ENCODE measurements around the gene SPESP1.
"Not testable (repeated sequence)": the region's sequence is repeated elsewhere in the genome, so short reads cannot be mapped to it uniquely, and the experiment has no call there.

Gene SPESP1

DNA sequence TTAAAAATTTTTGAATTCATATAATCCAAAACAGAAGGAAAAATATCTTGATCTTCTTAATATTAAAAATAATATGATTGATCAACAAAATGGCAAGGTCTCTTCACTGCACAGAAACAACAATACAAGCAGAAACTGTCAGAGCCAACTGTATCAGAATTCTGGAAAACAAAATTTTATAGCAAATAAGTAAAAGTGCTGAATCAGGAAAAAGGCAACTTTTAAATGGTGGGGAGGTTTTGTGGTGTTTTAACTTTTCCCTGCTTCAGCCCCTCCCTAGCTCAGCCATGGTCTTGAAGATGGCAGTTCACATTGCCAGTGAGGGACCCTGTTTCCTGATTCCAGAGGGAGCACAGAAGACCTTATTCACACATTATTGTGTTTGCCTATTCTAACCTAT, 37.6 kb downstream of the SPESP1 start:
- H3K4me3 ChIP-seq (ENCODE audit: low read depth, low read length), result no peak overlapping the region
- TF ChIP-seq, protein P1, sequence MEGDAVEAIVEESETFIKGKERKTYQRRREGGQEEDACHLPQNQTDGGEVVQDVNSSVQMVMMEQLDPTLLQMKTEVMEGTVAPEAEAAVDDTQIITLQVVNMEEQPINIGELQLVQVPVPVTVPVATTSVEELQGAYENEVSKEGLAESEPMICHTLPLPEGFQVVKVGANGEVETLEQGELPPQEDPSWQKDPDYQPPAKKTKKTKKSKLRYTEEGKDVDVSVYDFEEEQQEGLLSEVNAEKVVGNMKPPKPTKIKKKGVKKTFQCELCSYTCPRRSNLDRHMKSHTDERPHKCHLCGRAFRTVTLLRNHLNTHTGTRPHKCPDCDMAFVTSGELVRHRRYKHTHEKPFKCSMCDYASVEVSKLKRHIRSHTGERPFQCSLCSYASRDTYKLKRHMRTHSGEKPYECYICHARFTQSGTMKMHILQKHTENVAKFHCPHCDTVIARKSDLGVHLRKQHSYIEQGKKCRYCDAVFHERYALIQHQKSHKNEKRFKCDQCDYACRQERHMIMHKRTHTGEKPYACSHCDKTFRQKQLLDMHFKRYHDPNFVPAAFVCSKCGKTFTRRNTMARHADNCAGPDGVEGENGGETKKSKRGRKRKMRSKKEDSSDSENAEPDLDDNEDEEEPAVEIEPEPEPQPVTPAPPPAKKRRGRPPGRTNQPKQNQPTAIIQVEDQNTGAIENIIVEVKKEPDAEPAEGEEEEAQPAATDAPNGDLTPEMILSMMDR (IDR thresholded peaks at IDR 0.05; ENCODE audit: insufficient read depth, low read length, missing control alignments), result no peak
- ChIA-PET POLR2A (no interaction called here), CTCF (no interaction called here)
- DNase-seq (ENCODE audit: low read depth, low spot score), result no peak

DNA sequence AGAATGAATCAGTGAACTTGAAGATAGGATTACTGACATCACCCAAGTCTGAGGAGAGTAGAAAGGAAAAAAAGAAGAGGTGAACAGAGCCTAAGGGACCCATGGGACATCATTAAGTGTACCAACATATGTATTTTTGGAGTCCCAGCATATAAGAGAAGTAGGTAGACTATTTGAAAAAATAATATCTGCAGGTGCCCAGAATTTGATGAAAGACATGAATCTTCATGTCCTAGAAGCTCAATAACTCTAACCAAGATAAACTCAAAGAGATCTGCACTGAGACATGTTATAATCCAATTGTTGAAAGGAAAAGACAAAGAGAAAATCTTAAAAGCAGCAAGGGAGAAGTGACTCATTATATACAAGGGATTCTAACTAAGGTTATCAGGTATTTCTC, 39.0 kb downstream of the SPESP1 start:
- H3K4me3 ChIP-seq (ENCODE audit: low read depth, low read length), result no peak overlapping the region
- TF ChIP-seq, protein P1 (IDR thresholded peaks at IDR 0.05; ENCODE audit: insufficient read depth, low read length, missing control alignments), result no peak
- no peak for DNase-seq (ENCODE audit: low read depth, low spot score)
- POLR2A ChIA-PET, result no interaction called here
- CTCF ChIA-PET, result interaction anchor here (1.4 kb wide), 1 partner anchor 9 kb away, joined by 3 read pairs; no protein-coding TSS in a partner anchor

DNA sequence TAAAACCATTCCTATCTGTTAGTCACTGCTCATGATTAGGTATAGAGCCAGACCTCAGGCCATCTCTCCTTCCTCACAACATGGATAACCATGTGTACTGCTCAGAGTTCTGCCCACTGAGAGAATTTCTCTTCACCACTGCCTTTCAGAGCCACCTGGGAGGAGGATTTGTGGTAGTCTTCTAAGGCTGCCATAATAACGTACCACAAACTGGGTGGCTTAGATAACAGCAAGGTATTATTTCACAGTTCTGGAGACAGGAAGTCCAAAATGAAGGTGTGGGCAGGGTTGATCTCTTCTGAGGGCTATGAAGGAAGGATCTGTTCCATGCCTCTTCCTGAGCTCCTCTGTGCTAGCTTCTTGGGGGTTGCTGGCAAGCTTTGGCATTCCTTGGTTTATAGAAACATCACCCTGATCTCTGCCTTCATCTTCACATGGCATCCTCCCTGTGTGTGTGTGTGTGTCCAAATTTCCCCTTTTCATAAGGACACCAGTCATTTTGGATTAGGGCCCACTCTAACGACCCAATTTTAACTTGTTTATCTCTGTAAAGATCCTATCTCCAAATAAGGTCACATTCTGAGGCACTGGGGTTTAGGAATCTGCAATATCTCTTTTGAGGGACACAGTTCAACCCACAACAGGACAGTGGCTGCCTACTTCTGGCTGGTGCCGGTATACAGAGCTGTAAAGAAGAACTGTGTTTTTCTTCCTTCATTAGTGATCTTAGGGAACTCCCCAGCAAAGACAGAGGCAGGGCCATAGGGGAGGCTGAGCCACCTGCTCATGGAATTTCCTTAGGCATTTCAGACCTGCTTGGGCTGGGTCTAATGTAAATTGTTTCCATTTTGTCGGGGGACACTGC, 42.1 kb downstream of the SPESP1 start:
- TF ChIP-seq, protein P1 (IDR thresholded peaks at IDR 0.05; ENCODE audit: insufficient read depth, low read length, missing control alignments), result no peak
- no peak overlapping the region for H3K4me3 ChIP-seq (ENCODE audit: low read depth, low read length)
- no peak for DNase-seq (ENCODE audit: low read depth, low spot score)
- CTCF ChIA-PET, result no interaction called here
- POLR2A ChIA-PET, result no interaction called here

DNA sequence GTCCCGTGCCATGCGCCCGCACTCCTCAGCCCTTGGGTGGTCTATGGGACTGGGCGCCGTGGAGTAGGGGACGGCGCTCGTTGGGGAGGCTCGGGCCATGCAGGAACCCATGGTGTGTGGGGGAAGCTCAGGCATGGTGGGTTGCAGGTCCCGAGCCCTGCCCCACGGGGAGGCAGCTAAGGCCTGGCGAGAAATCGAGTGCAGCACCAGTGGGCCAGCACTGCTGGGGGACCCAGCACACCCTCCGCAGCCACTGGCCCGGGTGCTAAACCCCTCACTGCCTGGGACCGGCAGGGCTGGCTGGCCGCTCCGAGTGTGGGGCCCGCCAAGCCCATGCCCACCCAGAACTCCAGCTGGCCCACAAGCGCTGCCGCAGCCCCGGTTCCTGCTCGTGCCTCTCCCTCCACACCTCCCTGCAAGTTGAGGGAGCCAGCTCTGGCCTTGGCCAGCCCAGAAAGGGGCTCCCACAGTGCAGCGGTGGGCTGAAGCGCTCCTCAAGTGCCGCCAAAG, 45.4 kb downstream of the SPESP1 start:
- H3K4me3 ChIP-seq (ENCODE audit: low read depth, low read length); POLR2A ChIA-PET; CTCF ChIA-PET; DNase-seq (ENCODE audit: low read depth, low spot score): not testable (repeated sequence)

DNA sequence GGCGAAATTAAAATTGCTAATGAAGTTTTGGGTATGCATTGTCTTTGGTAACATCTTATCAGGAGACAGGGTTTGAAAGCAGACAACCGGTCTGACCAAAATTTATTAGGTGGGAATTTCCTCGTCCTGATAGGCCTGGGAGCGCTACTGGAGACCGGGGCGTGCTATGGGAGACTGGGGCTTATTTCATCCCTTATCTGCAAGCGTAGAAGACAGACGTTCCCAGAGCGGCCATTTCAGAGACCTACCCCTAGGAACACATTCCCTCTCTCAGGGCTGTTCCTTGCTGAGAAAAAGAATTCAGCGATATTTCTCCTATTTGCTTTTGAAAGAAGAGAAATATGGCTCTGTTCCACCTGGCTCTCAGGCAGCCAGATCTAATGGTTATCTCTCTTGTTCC, 47.1 kb downstream of the SPESP1 start:
- H3K4me3 ChIP-seq (ENCODE audit: low read depth, low read length); CTCF ChIA-PET; POLR2A ChIA-PET; DNase-seq (ENCODE audit: low read depth, low spot score): not testable (repeated sequence)

DNA sequence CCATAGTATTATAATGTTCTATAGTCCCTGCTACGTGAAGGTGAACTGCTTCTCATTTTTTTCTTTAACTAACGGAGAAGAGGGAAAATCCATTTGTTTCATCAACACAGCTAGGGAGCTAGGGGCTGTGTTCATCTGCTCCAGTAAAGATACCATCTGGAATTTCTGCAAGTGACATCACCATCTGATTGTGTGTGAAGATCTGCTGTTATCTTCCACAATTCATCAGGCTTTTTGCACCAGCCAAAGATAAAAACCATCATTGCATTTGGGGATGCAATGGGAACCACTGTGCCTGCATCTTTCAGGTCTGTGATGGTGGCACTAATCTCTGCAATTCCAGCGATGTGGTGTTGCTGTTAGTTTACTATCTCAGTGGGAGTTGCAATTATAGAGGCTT, 48.7 kb downstream of the SPESP1 start:
- ChIA-PET POLR2A (no interaction called here), CTCF (no interaction called here)
- H3K4me3 ChIP-seq (ENCODE audit: low read depth, low read length), result no peak overlapping the region
- TF ChIP-seq, protein P1 (IDR thresholded peaks at IDR 0.05; ENCODE audit: insufficient read depth, low read length, missing control alignments), result no peak
- DNase-seq (ENCODE audit: low read depth, low spot score), result no peak

DNA sequence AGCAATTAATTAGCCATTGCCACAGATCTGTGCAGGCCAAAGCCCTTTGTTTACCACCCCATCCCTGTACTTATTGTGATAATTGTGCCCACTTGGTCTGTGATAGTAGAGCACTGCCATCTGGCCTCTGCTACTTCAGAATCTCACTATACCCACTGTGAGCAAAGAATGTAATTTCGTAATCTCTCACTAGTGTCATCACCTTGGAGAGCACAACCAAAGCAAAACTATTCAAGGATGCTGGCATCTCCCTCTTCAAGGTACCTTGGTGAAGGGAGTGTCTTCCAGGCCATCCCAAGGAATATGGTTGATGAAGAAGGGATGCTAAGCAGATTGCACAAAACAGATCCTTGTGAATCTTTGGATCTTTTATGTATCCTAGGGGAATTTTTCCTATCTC, 49.5 kb downstream of the SPESP1 start:
- no peak overlapping the region for H3K4me3 ChIP-seq (ENCODE audit: low read depth, low read length)
- POLR2A ChIA-PET, result no interaction called here
- DNase-seq (ENCODE audit: low read depth, low spot score), result no peak
- CTCF ChIA-PET, result no interaction called here
- TF ChIP-seq, protein P1 (IDR thresholded peaks at IDR 0.05; ENCODE audit: insufficient read depth, low read length, missing control alignments), result no peak

All from AG04449 (cell line).